GM18508 (cell line): ENCODE data around the gene SORCS2.

ENCODE experiments used
- ATAC-seq: cut with Tn5 transposase; IDR thresholded peaks from one replicate; pipeline ENCODE4 v1.9.1; 2021; ENCODE audit warnings: moderate number of reproducible peaks; ENCODE audit not compliant: insufficient read depth, unreplicated experiment

Gene SORCS2

GRCh38 chr4:7547368-7548040 is 355.2 kb downstream of the SORCS2 start:
- no peak for ATAC-seq

- no peak for ATAC-seq
Observed at GRCh38 chr4:7549866-7550265, 357.5 kb downstream of the SORCS2 start.

- no peak for ATAC-seq
Observed at GRCh38 chr4:7552466-7552865, 360.1 kb downstream of the SORCS2 start.

- no peak for ATAC-seq
Observed at GRCh38 chr4:7553280-7553679, 360.9 kb downstream of the SORCS2 start.

GRCh38 chr4:7554905-7555304 is 362.6 kb downstream of the SORCS2 start:
- no peak for ATAC-seq

- ATAC-seq: no peak
Observed at GRCh38 chr4:7556558-7556957, 364.2 kb downstream of the SORCS2 start.

GRCh38 chr4:7557456-7557855 is 365.1 kb downstream of the SORCS2 start:
- ATAC-seq: no peak

GRCh38 chr4:7558436-7558835 is 366.1 kb downstream of the SORCS2 start:
- ATAC-seq: no peak

GRCh38 chr4:7559316-7559715 is 367.0 kb downstream of the SORCS2 start:
- ATAC-seq: no peak

- ATAC-seq: no peak
Observed at GRCh38 chr4:7559741-7560395, 367.5 kb downstream of the SORCS2 start.

- ATAC-seq: no peak
Observed at GRCh38 chr4:7561557-7561956, 369.2 kb downstream of the SORCS2 start.

- ATAC-seq: no peak
Observed at GRCh38 chr4:7564242-7564641, 371.9 kb downstream of the SORCS2 start.

- no peak for ATAC-seq
Observed at GRCh38 chr4:7565483-7565882, 373.1 kb downstream of the SORCS2 start.

- no peak for ATAC-seq
Observed at GRCh38 chr4:7569810-7570783, 377.8 kb downstream of the SORCS2 start.

- no peak for ATAC-seq
Observed at GRCh38 chr4:7571001-7571400, 378.7 kb downstream of the SORCS2 start.

- ATAC-seq: no peak
Observed at GRCh38 chr4:7571701-7572100, 379.4 kb downstream of the SORCS2 start.

- ATAC-seq: no peak
Observed at GRCh38 chr4:7572894-7573293, 380.6 kb downstream of the SORCS2 start.

GRCh38 chr4:7573576-7574091 is 381.3 kb downstream of the SORCS2 start:
- no peak for ATAC-seq

GRCh38 chr4:7574287-7575014 is 382.1 kb downstream of the SORCS2 start:
- no peak for ATAC-seq

GRCh38 chr4:7575426-7575825 is 383.1 kb downstream of the SORCS2 start:
- no peak for ATAC-seq
